ENCODE measurements around the gene MARCHF4. TPM values are rescaled to one million over a fixed set of nuclear protein-coding genes. Genes with fewer than 3 reads are reported as not detected.

The MARCHF4 gene
- total and polyA plus RNA-seq, 9 of the 15 experiments (the other 6 are each of a cell fraction or from before 2014, with no cell fraction given), result 0.05 TPM; not detected in 8

DNA sequence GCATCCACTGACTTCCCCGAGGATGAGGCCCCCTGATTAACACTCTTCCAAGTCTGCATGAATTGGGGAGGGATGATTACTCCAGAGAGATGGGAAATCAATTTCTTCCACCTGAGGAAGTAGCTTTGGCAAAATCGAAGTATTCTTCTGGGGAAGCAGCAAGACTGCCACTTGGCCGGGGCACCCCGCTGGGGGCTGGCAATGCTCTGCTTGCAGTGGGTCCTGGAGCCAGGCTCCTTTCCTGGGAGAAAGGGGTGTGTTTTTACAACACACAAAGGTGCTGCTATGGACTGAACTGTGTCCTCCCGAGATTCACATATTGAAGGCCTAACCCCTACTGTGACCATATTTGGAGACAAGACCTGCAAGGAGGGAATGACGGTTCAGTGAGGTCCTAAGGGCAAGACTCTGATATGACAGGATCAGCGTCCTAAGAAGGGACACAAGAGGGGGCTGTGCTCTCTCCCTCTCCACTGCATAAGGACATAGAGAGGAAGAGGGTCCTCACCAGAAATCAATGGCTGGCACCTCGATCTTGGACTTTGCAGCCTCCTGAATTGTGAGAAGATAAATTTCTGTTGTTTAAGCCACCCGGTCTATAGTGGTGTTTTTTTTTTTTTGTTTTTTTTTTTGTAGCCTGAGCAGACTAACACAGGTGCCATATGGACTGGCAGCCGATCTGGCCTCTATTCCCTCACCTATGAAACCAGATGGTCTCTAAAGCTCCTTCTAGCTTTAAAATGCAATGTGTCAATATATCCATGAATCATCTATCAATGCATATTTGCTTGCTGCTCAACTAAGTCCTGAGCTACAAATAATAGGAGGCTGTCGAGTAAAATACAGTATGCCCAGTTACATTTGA is 36.4 kb upstream of the MARCHF4 start (continued):
- TF ChIP-seq, protein P1, sequence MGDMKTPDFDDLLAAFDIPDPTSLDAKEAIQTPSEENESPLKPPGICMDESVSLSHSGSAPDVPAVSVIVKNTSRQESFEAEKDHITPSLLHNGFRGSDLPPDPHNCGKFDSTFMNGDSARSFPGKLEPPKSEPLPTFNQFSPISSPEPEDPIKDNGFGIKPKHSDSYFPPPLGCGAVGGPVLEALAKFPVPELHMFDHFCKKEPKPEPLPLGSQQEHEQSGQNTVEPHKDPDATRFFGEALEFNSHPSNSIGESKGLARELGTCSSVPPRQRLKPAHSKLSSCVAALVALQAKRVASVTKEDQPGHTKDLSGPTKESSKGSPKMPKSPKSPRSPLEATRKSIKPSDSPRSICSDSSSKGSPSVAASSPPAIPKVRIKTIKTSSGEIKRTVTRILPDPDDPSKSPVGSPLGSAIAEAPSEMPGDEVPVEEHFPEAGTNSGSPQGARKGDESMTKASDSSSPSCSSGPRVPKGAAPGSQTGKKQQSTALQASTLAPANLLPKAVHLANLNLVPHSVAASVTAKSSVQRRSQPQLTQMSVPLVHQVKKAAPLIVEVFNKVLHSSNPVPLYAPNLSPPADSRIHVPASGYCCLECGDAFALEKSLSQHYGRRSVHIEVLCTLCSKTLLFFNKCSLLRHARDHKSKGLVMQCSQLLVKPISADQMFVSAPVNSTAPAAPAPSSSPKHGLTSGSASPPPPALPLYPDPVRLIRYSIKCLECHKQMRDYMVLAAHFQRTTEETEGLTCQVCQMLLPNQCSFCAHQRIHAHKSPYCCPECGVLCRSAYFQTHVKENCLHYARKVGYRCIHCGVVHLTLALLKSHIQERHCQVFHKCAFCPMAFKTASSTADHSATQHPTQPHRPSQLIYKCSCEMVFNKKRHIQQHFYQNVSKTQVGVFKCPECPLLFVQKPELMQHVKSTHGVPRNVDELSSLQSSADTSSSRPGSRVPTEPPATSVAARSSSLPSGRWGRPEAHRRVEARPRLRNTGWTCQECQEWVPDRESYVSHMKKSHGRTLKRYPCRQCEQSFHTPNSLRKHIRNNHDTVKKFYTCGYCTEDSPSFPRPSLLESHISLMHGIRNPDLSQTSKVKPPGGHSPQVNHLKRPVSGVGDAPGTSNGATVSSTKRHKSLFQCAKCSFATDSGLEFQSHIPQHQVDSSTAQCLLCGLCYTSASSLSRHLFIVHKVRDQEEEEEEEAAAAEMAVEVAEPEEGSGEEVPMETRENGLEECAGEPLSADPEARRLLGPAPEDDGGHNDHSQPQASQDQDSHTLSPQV (IDR thresholded peaks at IDR 0.05), result no peak
- TF ChIP-seq ZKSCAN8 (CRISPR knock-in tag; IDR thresholded peaks at IDR 0.05) (no peak), ASH1L (IDR thresholded peaks at IDR 0.05; ENCODE audit: borderline replicate concordance, low read depth, partially characterized antibody) (no peak), SAFB (IDR thresholded peaks at IDR 0.05; ENCODE audit: borderline replicate concordance, low read depth, low read length) (no peak), BCOR (IDR thresholded peaks at IDR 0.05) (no peak), U2AF1 (optimal IDR thresholded peaks at IDR 0.05; ENCODE audit: low read depth, low read length) (no peak), MAFF (IDR thresholded peaks at IDR 0.05; ENCODE audit: low read length) (no peak), SMC3 (conservative IDR thresholded peaks at IDR 0.05; ENCODE audit: insufficient read depth, low read depth, low read length) (no peak), ZNF23 (CRISPR knock-in tag; IDR thresholded peaks at IDR 0.05) (no peak), ZNF445 (CRISPR knock-in tag; IDR thresholded peaks at IDR 0.05; ENCODE audit: low read depth) (no peak), MEF2D (tag; conservative IDR thresholded peaks at IDR 0.05; ENCODE audit: low read depth) (no peak), CTCF (IDR thresholded peaks at IDR 0.05 in 2 of 3, conservative IDR thresholded peaks at IDR 0.05 in 1 of 3; ENCODE audit: insufficient read depth in 2 of 3, low read depth in 1 of 3, low read length in 3 of 3) (peak; percentile 20 to 45 (median 31); a peak in 3 of 6 replicates), ADNP (tag; IDR thresholded peaks at IDR 0.05) (no peak), ZNF76 (CRISPR knock-in tag; IDR thresholded peaks at IDR 0.05; ENCODE audit: borderline replicate concordance) (no peak), SRF (CRISPR knock-in tag; IDR thresholded peaks at IDR 0.05) (peak in 1 of 2 experiments; percentile 82; a peak in 2 of 4 replicates), ZNF507 (tag; conservative IDR thresholded peaks at IDR 0.05) (no peak), ZNF146 (CRISPR knock-in tag; IDR thresholded peaks at IDR 0.05; ENCODE audit: unreplicated experiment) (no peak), LARP7 (IDR thresholded peaks at IDR 0.05) (no peak)
- TF ChIP-seq, protein P2, sequence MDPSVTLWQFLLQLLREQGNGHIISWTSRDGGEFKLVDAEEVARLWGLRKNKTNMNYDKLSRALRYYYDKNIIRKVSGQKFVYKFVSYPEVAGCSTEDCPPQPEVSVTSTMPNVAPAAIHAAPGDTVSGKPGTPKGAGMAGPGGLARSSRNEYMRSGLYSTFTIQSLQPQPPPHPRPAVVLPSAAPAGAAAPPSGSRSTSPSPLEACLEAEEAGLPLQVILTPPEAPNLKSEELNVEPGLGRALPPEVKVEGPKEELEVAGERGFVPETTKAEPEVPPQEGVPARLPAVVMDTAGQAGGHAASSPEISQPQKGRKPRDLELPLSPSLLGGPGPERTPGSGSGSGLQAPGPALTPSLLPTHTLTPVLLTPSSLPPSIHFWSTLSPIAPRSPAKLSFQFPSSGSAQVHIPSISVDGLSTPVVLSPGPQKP (CRISPR knock-in tag; IDR thresholded peaks at IDR 0.05), result no peak
- TF ChIP-seq, protein P3, sequence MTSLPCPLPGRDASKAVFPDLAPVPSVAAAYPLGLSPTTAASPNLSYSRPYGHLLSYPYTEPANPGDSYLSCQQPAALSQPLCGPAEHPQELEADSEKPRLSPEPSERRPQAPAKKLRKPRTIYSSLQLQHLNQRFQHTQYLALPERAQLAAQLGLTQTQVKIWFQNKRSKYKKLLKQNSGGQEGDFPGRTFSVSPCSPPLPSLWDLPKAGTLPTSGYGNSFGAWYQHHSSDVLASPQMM (CRISPR knock-in tag; IDR thresholded peaks at IDR 0.05), result no peak

Measured in K562 (cell line).